ENCODE results near the gene CENPF. TPM values are rescaled to one million over a fixed set of nuclear protein-coding genes. Genes with fewer than 3 reads are reported as not detected.

Gene CENPF
- total RNA-seq, 1 experiment from 2014 or later = 156 TPM

DNA sequence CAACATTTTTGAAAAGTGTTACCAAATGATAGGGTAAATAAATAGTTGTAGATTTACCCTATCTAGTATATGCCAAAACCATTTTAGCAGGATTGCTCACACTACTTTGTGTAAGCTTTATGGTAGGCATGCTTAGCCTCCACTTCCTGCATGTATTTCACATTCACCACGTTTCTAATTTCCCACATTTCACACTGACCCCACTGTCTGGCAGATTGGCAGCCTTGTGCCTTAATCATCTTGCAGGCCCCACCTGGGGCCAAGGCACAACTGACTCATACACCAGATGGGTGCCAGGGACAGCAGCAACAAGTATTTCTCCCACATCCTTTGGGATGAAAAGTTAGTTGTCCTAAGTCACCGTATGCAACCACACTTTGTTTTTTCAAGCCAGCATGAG lies 21.2 kb upstream of the CENPF start:
- no peak overlapping the region for H3K4me3 ChIP-seq
- peak; percentile 68 to 86 for DNase-seq
- no peaks in the 10 kb centered on the region for H3K9me3 ChIP-seq (ENCODE audit: insufficient read depth, low read depth)
- peaks cover 30% of the 10 kb centered on the region for H3K4me1 ChIP-seq (replicated peaks; ENCODE audit: insufficient read depth)
- intact Hi-C loops (cut with micrococcal nuclease; ENCODE audit: unreplicated experiment) = loop anchor here (1.0 to 10.0 kb wide), 2 partner anchors 30 to 107 kb away; partner anchors contain the start of gene PTPN14
- H3K4me2 ChIP-seq = peak overlapping the region; percentile 15
- ChIA-PET POLR2A (ENCODE audit: unreplicated experiment) (interaction anchor here (0.7 to 1.1 kb wide), 2 partner anchors 26 to 30 kb away, joined by 5 to 6 read pairs; partner anchors contain the start of gene PTPN14), CTCF (interaction anchor here (0.5 to 1.2 kb wide), 4 partner anchors 31 to 249 kb away, joined by 3 to 4 read pairs (median 4); partner anchors contain the start of gene PTPN14)
- 0 out of 2 replicates have a peak, but pooled peaks cover 5% of the 10 kb centered on the region for H3F3A ChIP-seq (ENCODE audit: insufficient read depth, low read depth)
- no peaks in the 10 kb centered on the region for H3K9me2 ChIP-seq (ENCODE audit: insufficient read depth)
- H3K27me3 ChIP-seq (ENCODE audit: insufficient read depth, low read depth) = no peaks in the 10 kb centered on the region
- TF ChIP-seq, protein P1, sequence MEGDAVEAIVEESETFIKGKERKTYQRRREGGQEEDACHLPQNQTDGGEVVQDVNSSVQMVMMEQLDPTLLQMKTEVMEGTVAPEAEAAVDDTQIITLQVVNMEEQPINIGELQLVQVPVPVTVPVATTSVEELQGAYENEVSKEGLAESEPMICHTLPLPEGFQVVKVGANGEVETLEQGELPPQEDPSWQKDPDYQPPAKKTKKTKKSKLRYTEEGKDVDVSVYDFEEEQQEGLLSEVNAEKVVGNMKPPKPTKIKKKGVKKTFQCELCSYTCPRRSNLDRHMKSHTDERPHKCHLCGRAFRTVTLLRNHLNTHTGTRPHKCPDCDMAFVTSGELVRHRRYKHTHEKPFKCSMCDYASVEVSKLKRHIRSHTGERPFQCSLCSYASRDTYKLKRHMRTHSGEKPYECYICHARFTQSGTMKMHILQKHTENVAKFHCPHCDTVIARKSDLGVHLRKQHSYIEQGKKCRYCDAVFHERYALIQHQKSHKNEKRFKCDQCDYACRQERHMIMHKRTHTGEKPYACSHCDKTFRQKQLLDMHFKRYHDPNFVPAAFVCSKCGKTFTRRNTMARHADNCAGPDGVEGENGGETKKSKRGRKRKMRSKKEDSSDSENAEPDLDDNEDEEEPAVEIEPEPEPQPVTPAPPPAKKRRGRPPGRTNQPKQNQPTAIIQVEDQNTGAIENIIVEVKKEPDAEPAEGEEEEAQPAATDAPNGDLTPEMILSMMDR (conservative IDR thresholded peaks at IDR 0.05) = no peak
- TF ChIP-seq EZH2 (IDR thresholded peaks at IDR 0.05; ENCODE audit: low read depth) = no peak
- no peaks in the 10 kb centered on the region for H3K79me2 ChIP-seq (ENCODE audit: low read depth)
- no peaks in the 10 kb centered on the region for H4K20me1 ChIP-seq (ENCODE audit: insufficient read depth)
- no TSS peak for BruUV-seq (replicated peaks)
- H2AFZ ChIP-seq = no peak overlapping the region
- no peaks in the 10 kb centered on the region for H3K36me3 ChIP-seq (ENCODE audit: low read depth)
- H3K27ac ChIP-seq = 0 out of 2 replicates have a peak overlapping the region, but pooled peaks have one; percentile 20

DNA sequence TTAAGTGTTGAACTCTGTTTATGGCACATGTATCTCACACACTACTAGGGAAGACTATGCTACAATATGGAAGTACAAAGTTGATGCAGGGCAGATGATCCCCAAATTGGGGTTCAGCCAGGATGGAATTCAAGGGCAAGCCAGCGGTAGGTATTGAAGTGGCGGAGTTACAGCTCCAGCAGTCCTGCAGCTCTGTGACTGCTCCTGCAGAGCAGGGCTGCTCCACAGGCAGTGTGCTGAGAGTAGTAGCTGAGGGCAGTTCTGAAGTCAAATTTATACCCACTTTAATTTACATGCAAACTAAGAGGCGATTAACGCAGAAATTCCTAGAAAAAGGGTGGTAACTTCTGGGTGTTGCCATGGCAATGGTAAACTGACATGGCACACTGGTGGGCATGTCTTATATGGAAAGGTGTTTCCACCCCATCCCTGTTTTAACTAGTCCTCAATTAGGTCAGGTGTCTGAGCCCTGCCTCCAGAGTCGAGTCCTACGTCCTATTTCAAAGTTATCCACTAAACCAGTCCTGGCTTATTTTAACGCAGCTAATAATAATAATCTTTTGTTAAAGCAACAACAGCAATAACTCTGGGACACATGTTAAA lies 20.6 kb upstream of the CENPF start:
- H3F3A ChIP-seq (ENCODE audit: insufficient read depth, low read depth) = 0 out of 2 replicates have a peak, but pooled peaks cover 5% of the 10 kb centered on the region
- no peaks in the 10 kb centered on the region for H3K79me2 ChIP-seq (ENCODE audit: low read depth)
- POLR2A ChIA-PET (ENCODE audit: unreplicated experiment) = interaction anchor here (0.6 to 1.1 kb wide), 4 partner anchors 30 to 67 kb away, joined by 3 to 6 read pairs (median 4); partner anchors contain the start of gene PTPN14
- no peak overlapping the region for H2AFZ ChIP-seq
- H3K9me3 ChIP-seq (ENCODE audit: insufficient read depth, low read depth) = no peaks in the 10 kb centered on the region
- intact Hi-C loops (cut with micrococcal nuclease; ENCODE audit: unreplicated experiment) = loop anchor here (1.0 to 10.0 kb wide), 2 partner anchors 31 to 108 kb away; partner anchors contain the start of gene PTPN14
- peaks cover 30% of the 10 kb centered on the region for H3K4me1 ChIP-seq (replicated peaks; ENCODE audit: insufficient read depth)
- TF ChIP-seq, protein P1 (conservative IDR thresholded peaks at IDR 0.05) = no peak
- no peak for TF ChIP-seq EZH2 (IDR thresholded peaks at IDR 0.05; ENCODE audit: low read depth)
- H3K27ac ChIP-seq = no peak overlapping the region
- H3K27me3 ChIP-seq (ENCODE audit: insufficient read depth, low read depth) = no peaks in the 10 kb centered on the region
- CTCF ChIA-PET = interaction anchor here (0.8 to 1.1 kb wide), 3 partner anchors 31 to 236 kb away, joined by 3 to 4 read pairs (median 4); partner anchors contain the start of gene PTPN14
- no peaks in the 10 kb centered on the region for H3K36me3 ChIP-seq (ENCODE audit: low read depth)
- DNase-seq = no peak
- H3K4me2 ChIP-seq = no peak overlapping the region
- H3K4me3 ChIP-seq = no peak overlapping the region
- no peaks in the 10 kb centered on the region for H3K9me2 ChIP-seq (ENCODE audit: insufficient read depth)
- no TSS peak for BruUV-seq (replicated peaks)
- no peaks in the 10 kb centered on the region for H4K20me1 ChIP-seq (ENCODE audit: insufficient read depth)

DNA sequence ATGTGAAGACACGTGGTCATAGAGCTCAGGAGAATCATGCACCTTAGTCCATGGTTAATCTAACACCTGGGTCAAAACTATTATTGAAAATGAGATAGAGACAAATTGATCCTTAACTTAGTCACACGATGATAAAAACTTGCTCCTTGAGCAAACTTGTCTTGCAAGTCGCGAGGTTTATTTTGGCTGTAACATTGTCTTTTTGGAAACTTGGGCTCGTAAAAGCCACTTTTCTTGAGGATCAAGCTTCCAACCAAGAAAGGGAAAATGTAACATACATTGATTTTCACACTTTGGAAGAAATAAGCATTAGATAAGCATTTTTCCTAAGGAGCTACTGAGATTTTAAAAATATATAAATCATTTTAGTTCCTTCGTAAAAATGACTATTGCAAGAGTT lies 19.9 kb upstream of the CENPF start:
- no peak overlapping the region for H3K27ac ChIP-seq
- H4K20me1 ChIP-seq (ENCODE audit: insufficient read depth) = no peaks in the 10 kb centered on the region
- H3K4me3 ChIP-seq = no peak overlapping the region
- H3K9me3 ChIP-seq (ENCODE audit: insufficient read depth, low read depth) = no peaks in the 10 kb centered on the region
- no peaks in the 10 kb centered on the region for H3K27me3 ChIP-seq (ENCODE audit: insufficient read depth, low read depth)
- peaks cover 30% of the 10 kb centered on the region for H3K4me1 ChIP-seq (replicated peaks; ENCODE audit: insufficient read depth)
- ChIA-PET CTCF (interaction anchor here (0.9 kb wide), 1 partner anchor 31 kb away, joined by 4 read pairs; the partner anchor contains the start of gene PTPN14), POLR2A (ENCODE audit: unreplicated experiment) (interaction anchor here (0.6 to 0.7 kb wide), 4 partner anchors 31 to 960 kb away, joined by 3 to 13 read pairs (median 6); no protein-coding TSS in a partner anchor)
- H3F3A ChIP-seq (ENCODE audit: insufficient read depth, low read depth) = 0 out of 2 replicates have a peak, but pooled peaks cover 5% of the 10 kb centered on the region
- TF ChIP-seq, protein P1 (conservative IDR thresholded peaks at IDR 0.05) = no peak
- no peak for TF ChIP-seq EZH2 (IDR thresholded peaks at IDR 0.05; ENCODE audit: low read depth)
- H3K4me2 ChIP-seq = no peak overlapping the region
- intact Hi-C loops (cut with micrococcal nuclease; ENCODE audit: unreplicated experiment) = loop anchor here (10.0 kb wide), 1 partner anchor 108 kb away; no protein-coding TSS in a partner anchor
- no peak for DNase-seq
- no TSS peak for BruUV-seq (replicated peaks)
- H2AFZ ChIP-seq = no peak overlapping the region
- no peaks in the 10 kb centered on the region for H3K9me2 ChIP-seq (ENCODE audit: insufficient read depth)
- H3K79me2 ChIP-seq (ENCODE audit: low read depth) = no peaks in the 10 kb centered on the region
- H3K36me3 ChIP-seq (ENCODE audit: low read depth) = no peaks in the 10 kb centered on the region

Data from PC-9 (cell line).